Astrocyte (in vitro differentiated cells and primary cell): Measurements from ENCODE around the gene ZNF407.

Source experiments
- EZH2 ChIP-seq: IDR thresholded peaks from 2 replicates; pipeline ENCODE4 v1.6.1; 2012; ENCODE audit warnings: mild to moderate bottlenecking, low read length, inconsistent platforms; ENCODE audit not compliant: insufficient read depth
- TF ChIP-seq, protein P1 (sequence below): IDR thresholded peaks from 2 replicates; pipeline ENCODE4 v1.5.1; 2011; ENCODE audit warnings: low read depth, mild to moderate bottlenecking, inconsistent platforms, low read length, moderate library complexity; ENCODE audit not compliant: insufficient read depth

DNA sequence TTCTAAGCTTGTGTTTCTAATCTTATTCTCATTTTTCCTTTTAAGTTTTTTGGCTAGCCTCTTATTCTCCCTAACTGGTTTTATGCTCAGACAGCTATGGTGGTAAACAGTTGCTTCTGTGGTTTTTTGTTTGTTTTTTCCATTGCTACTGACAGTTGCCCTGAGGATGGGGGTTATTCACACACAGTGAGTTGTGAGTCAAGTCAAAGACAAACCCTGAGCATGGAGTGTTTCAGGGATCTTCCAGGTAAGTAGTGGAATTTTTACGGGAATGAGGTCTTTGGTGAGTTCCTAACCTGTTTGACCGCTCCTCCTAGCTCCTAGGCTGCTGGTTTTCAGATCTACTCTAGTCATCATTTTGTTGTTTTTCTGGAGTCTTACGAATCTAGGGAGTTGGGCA is 162.8 kb downstream of the ZNF407 start:
- TF ChIP-seq, protein P1, sequence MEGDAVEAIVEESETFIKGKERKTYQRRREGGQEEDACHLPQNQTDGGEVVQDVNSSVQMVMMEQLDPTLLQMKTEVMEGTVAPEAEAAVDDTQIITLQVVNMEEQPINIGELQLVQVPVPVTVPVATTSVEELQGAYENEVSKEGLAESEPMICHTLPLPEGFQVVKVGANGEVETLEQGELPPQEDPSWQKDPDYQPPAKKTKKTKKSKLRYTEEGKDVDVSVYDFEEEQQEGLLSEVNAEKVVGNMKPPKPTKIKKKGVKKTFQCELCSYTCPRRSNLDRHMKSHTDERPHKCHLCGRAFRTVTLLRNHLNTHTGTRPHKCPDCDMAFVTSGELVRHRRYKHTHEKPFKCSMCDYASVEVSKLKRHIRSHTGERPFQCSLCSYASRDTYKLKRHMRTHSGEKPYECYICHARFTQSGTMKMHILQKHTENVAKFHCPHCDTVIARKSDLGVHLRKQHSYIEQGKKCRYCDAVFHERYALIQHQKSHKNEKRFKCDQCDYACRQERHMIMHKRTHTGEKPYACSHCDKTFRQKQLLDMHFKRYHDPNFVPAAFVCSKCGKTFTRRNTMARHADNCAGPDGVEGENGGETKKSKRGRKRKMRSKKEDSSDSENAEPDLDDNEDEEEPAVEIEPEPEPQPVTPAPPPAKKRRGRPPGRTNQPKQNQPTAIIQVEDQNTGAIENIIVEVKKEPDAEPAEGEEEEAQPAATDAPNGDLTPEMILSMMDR: no peak
- no peak for TF ChIP-seq EZH2
